Measurements from ENCODE around the gene PTN.

The PTN gene

GRCh38 chr7:137304165-137304564 lies 39.4 kb downstream of the PTN start:
- H4K20me1 ChIP-seq (ENCODE audit: insufficient read depth, low read length) = no peaks in the 10 kb centered on the region
- no peak overlapping the region for H3K27ac ChIP-seq (ENCODE audit: low read length)
- no peak overlapping the region for H3K9ac ChIP-seq (ENCODE audit: low read depth, low read length)
- ATAC-seq (ENCODE audit: insufficient read depth, low read depth) (no peak), DNase-seq (no peak)
- no peaks in the 10 kb centered on the region for H3K79me2 ChIP-seq (ENCODE audit: insufficient read depth, low read length)
- H3K27me3 ChIP-seq (ENCODE audit: insufficient read depth, low read length, poor library complexity) = no peaks in the 10 kb centered on the region
- no peaks in the 10 kb centered on the region for H3K4me1 ChIP-seq (ENCODE audit: insufficient read depth, low read length)
- no peak for TF ChIP-seq EZH2 (IDR thresholded peaks at IDR 0.05; ENCODE audit: borderline replicate concordance, low read depth, low read length, severe bottlenecking)
- no peak for TF ChIP-seq CTCF (IDR thresholded peaks at IDR 0.05; ENCODE audit: borderline replicate concordance, extremely low read depth, low read length, poor library complexity, severe bottlenecking)
- no peak overlapping the region for H3K4me3 ChIP-seq (ENCODE audit: low read depth in 1 of 2, low read length in 2 of 2)
- no peak overlapping the region for H2AFZ ChIP-seq (ENCODE audit: low read depth, low read length)
- H3K36me3 ChIP-seq (ENCODE audit: insufficient read depth, low read length) = no peaks in the 10 kb centered on the region
- no peaks in the 10 kb centered on the region for H3K9me3 ChIP-seq (ENCODE audit: insufficient read depth, low read length, severe bottlenecking)
- H3K4me2 ChIP-seq (ENCODE audit: insufficient read depth, low read length) = no peak overlapping the region

GRCh38 chr7:137302081-137302480 lies 41.5 kb downstream of the PTN start:
- Histone ChIP-seq H3K27me3 (ENCODE audit: insufficient read depth, low read length, poor library complexity) (no peaks in the 10 kb centered on the region), H3K27ac (ENCODE audit: low read length) (no peak overlapping the region), H3K36me3 (ENCODE audit: insufficient read depth, low read length) (no peaks in the 10 kb centered on the region), H4K20me1 (ENCODE audit: insufficient read depth, low read length) (no peaks in the 10 kb centered on the region), H3K4me3 (ENCODE audit: low read depth in 1 of 2, low read length in 2 of 2) (no peak overlapping the region), H2AFZ (ENCODE audit: low read depth, low read length) (no peak overlapping the region), H3K79me2 (ENCODE audit: insufficient read depth, low read length) (no peaks in the 10 kb centered on the region), H3K4me1 (ENCODE audit: insufficient read depth, low read length) (no peaks in the 10 kb centered on the region), H3K9ac (ENCODE audit: low read depth, low read length) (no peak overlapping the region), H3K9me3 (ENCODE audit: insufficient read depth, low read length, severe bottlenecking) (no peaks in the 10 kb centered on the region), H3K4me2 (ENCODE audit: insufficient read depth, low read length) (no peak overlapping the region)
- TF ChIP-seq EZH2 (IDR thresholded peaks at IDR 0.05; ENCODE audit: borderline replicate concordance, low read depth, low read length, severe bottlenecking) (no peak), CTCF (IDR thresholded peaks at IDR 0.05; ENCODE audit: borderline replicate concordance, extremely low read depth, low read length, poor library complexity, severe bottlenecking) (no peak)
- no peak for DNase-seq
- no peak for ATAC-seq (ENCODE audit: insufficient read depth, low read depth)

- no peak overlapping the region for H3K9ac ChIP-seq (ENCODE audit: low read depth, low read length)
- no peak overlapping the region for H3K27ac ChIP-seq (ENCODE audit: low read length)
- TF ChIP-seq EZH2 (IDR thresholded peaks at IDR 0.05; ENCODE audit: borderline replicate concordance, low read depth, low read length, severe bottlenecking) = no peak
- TF ChIP-seq CTCF (IDR thresholded peaks at IDR 0.05; ENCODE audit: borderline replicate concordance, extremely low read depth, low read length, poor library complexity, severe bottlenecking) = no peak
- H3K9me3 ChIP-seq (ENCODE audit: insufficient read depth, low read length, severe bottlenecking) = no peaks in the 10 kb centered on the region
- H3K36me3 ChIP-seq (ENCODE audit: insufficient read depth, low read length) = no peaks in the 10 kb centered on the region
- no peak overlapping the region for H3K4me2 ChIP-seq (ENCODE audit: insufficient read depth, low read length)
- H3K27me3 ChIP-seq (ENCODE audit: insufficient read depth, low read length, poor library complexity) = no peaks in the 10 kb centered on the region
- no peak overlapping the region for H3K4me3 ChIP-seq (ENCODE audit: low read depth in 1 of 2, low read length in 2 of 2)
- no peaks in the 10 kb centered on the region for H3K79me2 ChIP-seq (ENCODE audit: insufficient read depth, low read length)
- no peak for DNase-seq
- no peaks in the 10 kb centered on the region for H3K4me1 ChIP-seq (ENCODE audit: insufficient read depth, low read length)
- ATAC-seq (ENCODE audit: insufficient read depth, low read depth) = no peak
- no peak overlapping the region for H2AFZ ChIP-seq (ENCODE audit: low read depth, low read length)
- H4K20me1 ChIP-seq (ENCODE audit: insufficient read depth, low read length) = no peaks in the 10 kb centered on the region
Observed at GRCh38 chr7:137298464-137298794, 45.1 kb downstream of the PTN start.

All from DND-41 (cell line).